Endothelial cell of umbilical vein (primary cell): ENCODE measurements around the gene TMEM127. TPM values are rescaled to one million over a fixed set of nuclear protein-coding genes. Genes with fewer than 3 reads are reported as not detected.

ENCODE experiments used
- BruUV-seq: library from RNA; stranded (reverse); fragments of 400-500 nt; replicated peaks from 2 replicates; lab custom pipeline; 2021; lab: Mats Ljungman, UMichigan
- CTCF ChIA-PET: fragments of 300-600, 350-600 bp; sonication (Branson Sonifier 250); formaldehyde crosslinking; loops from one replicate; lab custom pipeline; 2021; ENCODE audit warnings: antibody characterized with exemption, inconsistent platforms; lab: Charles Lee
- POLR2A ChIA-PET: fragments of 300-600, 350-600 bp; sonication (Branson Sonifier 250); formaldehyde crosslinking; loops from one replicate; lab custom pipeline; 2021; ENCODE audit warnings: antibody characterized with exemption, inconsistent platforms; lab: Charles Lee
- DNase-seq: peaks from one replicate; pipeline ENCODE4 v3.0.0-alpha.2; 2011; ENCODE audit warnings: low read depth, low spot score
- FAIRE-seq: peaks from 2 replicates; lab custom pipeline; 2011; peaks lifted over from hg19 to GRCh38; lab: Jason Lieb, UNC
- H2AFZ ChIP-seq: 2 replicates; pipeline ENCODE4 v1.6.0; 2012; ENCODE audit warnings: low read depth, low read length, control low read depth, inconsistent platforms
- H3K27ac ChIP-seq: 2 replicates; pipeline ENCODE4 v1.5.1; 2011; ENCODE audit warnings: low read depth, mild to moderate bottlenecking, control low read depth, low read length, moderate library complexity; ENCODE audit not compliant: insufficient read depth
- H3K27me3 ChIP-seq, 2 experiments: 2 replicates each; pipeline versions ENCODE4 v1.6.0 to v1.6.1; 2011; ENCODE audit warnings: low read length in 2 of 2, mixed read lengths in 1 of 2; ENCODE audit not compliant: control insufficient read depth in 2 of 2, insufficient read depth in 2 of 2
- H3K36me3 ChIP-seq, 2 experiments: 2 replicates in 1 of 2; 3 replicates in 1 of 2; pipeline ENCODE4 v1.5.1; 2011; ENCODE audit warnings: low read length in 2 of 2, mild to moderate bottlenecking in 1 of 2, moderate library complexity in 1 of 2; ENCODE audit not compliant: control insufficient read depth in 2 of 2, insufficient read depth in 2 of 2; ENCODE audit errors: extremely low read depth in 1 of 2
- H3K4me1 ChIP-seq: 3 replicates; pipeline ENCODE4 v1.5.1; 2011; ENCODE audit warnings: mild to moderate bottlenecking, low read length; ENCODE audit not compliant: control insufficient read depth, insufficient read depth; ENCODE audit errors: extremely low read depth
- H3K4me2 ChIP-seq: 2 replicates; pipeline ENCODE4 v1.6.1; 2011; ENCODE audit warnings: low read length, control low read depth, mixed read lengths; ENCODE audit not compliant: insufficient read depth
- H3K4me3 ChIP-seq, 3 experiments: fragments of 200-600 bp in 1 of 3; sonication (generic), shearing (Covaris generic) in 1 of 3; replicated peaks in 1 of 3; 2 replicates each; pipeline ENCODE4 v1.5.1; 2011 to 2016; ENCODE audit warnings: control low read depth in 3 of 3, low read length in 3 of 3, mild to moderate bottlenecking in 2 of 3, inconsistent platforms in 1 of 3, low read depth in 1 of 3, moderate library complexity in 1 of 3; ENCODE audit not compliant: insufficient read depth in 1 of 3
- H3K79me2 ChIP-seq: 2 replicates; pipeline ENCODE4 v1.6.0; 2012; ENCODE audit warnings: low read length, inconsistent platforms; ENCODE audit not compliant: control insufficient read depth, insufficient read depth
- H3K9ac ChIP-seq: replicated peaks from 2 replicates; pipeline ENCODE3; 2011; ENCODE audit warnings: low read length, control low read depth; ENCODE audit not compliant: insufficient read depth; ENCODE audit errors: extremely low read depth
- H3K9me1 ChIP-seq: replicated peaks from 3 replicates; pipeline ENCODE4 v1.6.0; 2011; ENCODE audit warnings: mild to moderate bottlenecking, low read length; ENCODE audit not compliant: control insufficient read depth, insufficient read depth; ENCODE audit errors: extremely low read depth
- H3K9me3 ChIP-seq: replicated peaks from 2 replicates; pipeline ENCODE4 v1.5.1; 2012; ENCODE audit warnings: low read length, inconsistent platforms; ENCODE audit not compliant: control insufficient read depth, insufficient read depth
- H4K20me1 ChIP-seq: replicated peaks from 2 replicates; pipeline ENCODE3; 2011; ENCODE audit warnings: mild to moderate bottlenecking, low read length; ENCODE audit not compliant: control insufficient read depth, insufficient read depth; ENCODE audit errors: extremely low read depth
- EZH2 ChIP-seq: IDR thresholded peaks from 2 replicates; pipeline ENCODE4 v1.6.1; 2012; ENCODE audit warnings: borderline replicate concordance, low read depth, mild to moderate bottlenecking, moderate library complexity, low read length, inconsistent platforms; ENCODE audit not compliant: severe bottlenecking
- FOS ChIP-seq: IDR thresholded peaks from 2 replicates; pipeline ENCODE4 v1.6.1; 2011; ENCODE audit warnings: mild to moderate bottlenecking, low read length, moderate library complexity, borderline replicate concordance; ENCODE audit not compliant: insufficient read depth
- GATA2 ChIP-seq: IDR thresholded peaks from 2 replicates; pipeline ENCODE4 v1.7.0; 2011; ENCODE audit warnings: low read depth, mild to moderate bottlenecking, moderate library complexity, mixed read lengths, low read length; ENCODE audit not compliant: insufficient read length, insufficient read depth
- JUN ChIP-seq: IDR thresholded peaks from 2 replicates; pipeline ENCODE4 v1.6.1; 2011; ENCODE audit warnings: borderline replicate concordance, low read depth; ENCODE audit not compliant: insufficient read length, insufficient read depth
- MAX ChIP-seq: IDR thresholded peaks from 2 replicates; pipeline ENCODE4 v1.6.1; 2011; ENCODE audit not compliant: insufficient read depth, insufficient read length
- MYC ChIP-seq: IDR thresholded peaks from one replicate; pipeline ENCODE4 v1.6.1; 2011; ENCODE audit warnings: mild to moderate bottlenecking, low read depth, low read length
- POLR2A ChIP-seq: IDR thresholded peaks from 2 replicates; pipeline ENCODE4 v1.6.1; 2012; ENCODE audit warnings: low read depth, mild to moderate bottlenecking, control low read depth, low read length
- POLR2AphosphoS5 ChIP-seq: IDR thresholded peaks from 2 replicates; pipeline ENCODE4 v1.6.1; 2012; ENCODE audit warnings: low read depth, mild to moderate bottlenecking, control low read depth, low read length, moderate library complexity; ENCODE audit not compliant: insufficient read depth
- dilution Hi-C: fragments of 300-500 bp; cut with MboI; formaldehyde crosslinking; loops from one replicate; pipeline ENCODE4 v1.15.0; 2019; ENCODE audit warnings: low sequenced_read_pairs; ENCODE audit not compliant: extremely low pct_ligation_motif_present
- intact Hi-C: fragments of 100-400 bp; cut with micrococcal nuclease; formaldehyde crosslinking; loops from one replicate; pipeline ENCODE4 v1.10.0; 2022
- polyA plus RNA-seq, 4 experiments: library from polyadenylated mRNA; depleted of rRNA in 3 of 4; stranded (reverse) in 3 of 4; unstranded in 1 of 4; fragments of >200 nt; gene quantifications; 2 replicates each; pipeline versions ENCODE4 v1.2.1 to v1.2.3, GENCODE V29; 2011 to 2012; ENCODE audit warnings: missing spikeins in 1 of 4
- total RNA-seq: library from RNA; stranded (reverse); gene quantifications from 2 replicates; pipeline ENCODE4 v1.2.3, GENCODE V29; 2021
- TF ChIP-seq, protein P1 (sequence below), 2 donors: IDR thresholded peaks; 1 replicate in 1 of 2; 2 replicates in 1 of 2; pipeline ENCODE4 v1.5.1; 2011; ENCODE audit warnings: low read length in 2 of 2, mild to moderate bottlenecking in 2 of 2, moderate library complexity in 2 of 2, control low read depth in 1 of 2, inconsistent platforms in 1 of 2, low read depth in 1 of 2; ENCODE audit not compliant: insufficient read depth in 1 of 2; ENCODE audit errors: extremely low read depth in 1 of 2

TMEM127 gene
- total and polyA plus RNA-seq, 2 donors (not counting 3 experiments of a cell fraction or from before 2014, with no cell fraction given): 48.4 to 75.7 TPM

DNA sequence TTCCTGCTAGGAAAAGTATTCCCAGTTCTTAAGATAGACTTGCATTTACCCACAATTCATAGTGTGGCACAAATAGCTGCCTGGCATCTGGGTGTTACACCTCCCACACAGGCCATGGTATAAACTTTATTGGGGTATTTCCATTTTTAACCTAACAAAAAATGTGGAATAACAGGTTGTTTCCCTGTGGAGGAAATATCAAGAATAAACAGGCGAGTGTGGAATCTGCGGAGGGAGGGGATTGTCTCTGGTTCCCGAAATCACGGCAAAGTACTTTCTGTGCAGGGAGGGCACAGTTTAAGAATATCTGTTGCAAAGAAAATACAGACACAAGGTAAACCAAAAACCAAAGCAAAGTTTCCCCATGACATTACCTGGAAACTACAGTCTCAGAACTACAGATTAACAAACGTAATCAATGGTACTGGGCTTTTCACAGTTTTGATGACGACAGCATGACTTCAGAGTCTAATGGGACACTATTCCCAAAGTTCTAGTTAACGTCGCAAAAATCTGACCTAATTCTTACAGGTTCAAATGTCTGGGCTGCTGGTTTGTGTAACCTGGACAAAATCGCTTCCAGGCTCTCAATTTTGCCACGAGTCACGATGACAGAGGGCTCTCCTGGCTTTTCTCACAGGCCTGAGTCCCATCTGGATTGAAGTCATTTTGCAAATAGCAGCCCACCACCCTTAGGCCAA, 58.6 kb downstream of the TMEM127 start:
- no peak for DNase-seq
- Histone ChIP-seq H3K9me3 (no peaks in the 10 kb centered on the region), H3K4me2 (peak overlapping the region; percentile 90), H3K79me2 (peaks cover 72% of the 10 kb centered on the region), H3K4me3 (peak overlapping the region; percentile 84 to 99 (median 98)), H3K27me3 (no peaks in the 10 kb centered on the region), H3K4me1 (peaks cover 36% of the 10 kb centered on the region), H3K9me1 (no peaks in the 10 kb centered on the region), H4K20me1 (peaks cover 2% of the 10 kb centered on the region), H3K36me3 (no peaks in the 10 kb centered on the region), H3K27ac (peak overlapping the region; percentile 87), H2AFZ (no peak overlapping the region), H3K9ac (peak overlapping the region; percentile 89)
- BruUV-seq: TSS peak; percentile 37
- dilution Hi-C loops: no loop called here
- TF ChIP-seq MAX: no peak
- no peak for TF ChIP-seq FOS
- TF ChIP-seq JUN: no peak
- TF ChIP-seq, protein P1, sequence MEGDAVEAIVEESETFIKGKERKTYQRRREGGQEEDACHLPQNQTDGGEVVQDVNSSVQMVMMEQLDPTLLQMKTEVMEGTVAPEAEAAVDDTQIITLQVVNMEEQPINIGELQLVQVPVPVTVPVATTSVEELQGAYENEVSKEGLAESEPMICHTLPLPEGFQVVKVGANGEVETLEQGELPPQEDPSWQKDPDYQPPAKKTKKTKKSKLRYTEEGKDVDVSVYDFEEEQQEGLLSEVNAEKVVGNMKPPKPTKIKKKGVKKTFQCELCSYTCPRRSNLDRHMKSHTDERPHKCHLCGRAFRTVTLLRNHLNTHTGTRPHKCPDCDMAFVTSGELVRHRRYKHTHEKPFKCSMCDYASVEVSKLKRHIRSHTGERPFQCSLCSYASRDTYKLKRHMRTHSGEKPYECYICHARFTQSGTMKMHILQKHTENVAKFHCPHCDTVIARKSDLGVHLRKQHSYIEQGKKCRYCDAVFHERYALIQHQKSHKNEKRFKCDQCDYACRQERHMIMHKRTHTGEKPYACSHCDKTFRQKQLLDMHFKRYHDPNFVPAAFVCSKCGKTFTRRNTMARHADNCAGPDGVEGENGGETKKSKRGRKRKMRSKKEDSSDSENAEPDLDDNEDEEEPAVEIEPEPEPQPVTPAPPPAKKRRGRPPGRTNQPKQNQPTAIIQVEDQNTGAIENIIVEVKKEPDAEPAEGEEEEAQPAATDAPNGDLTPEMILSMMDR (IDR thresholded peaks at IDR 0.05; ENCODE audit: extremely low read depth in 1 of 2, insufficient read depth in 1 of 2, low read depth in 1 of 2, low read length in 2 of 2): no peak
- no peak for TF ChIP-seq POLR2AphosphoS5
- TF ChIP-seq GATA2: no peak
- TF ChIP-seq MYC: no peak
- TF ChIP-seq POLR2A: no peak
- TF ChIP-seq EZH2: no peak
- intact Hi-C loops: loop anchor here (10.0 kb wide), 1 partner anchor 298 kb away; the partner anchor contains the start of gene NEURL3
- ChIA-PET CTCF (interaction anchor here (1.1 to 1.3 kb wide), 2 partner anchors 47 to 58 kb away, joined by 4 read pairs; no protein-coding TSS in a partner anchor), POLR2A (no interaction called here)
- peak; percentile 44 for FAIRE-seq
